Endothelial cell of umbilical vein (primary cell): ENCODE measurements around the gene STX8.

Source experiments
- CTCF ChIP-seq, 2 donors: IDR thresholded peaks; 1 replicate in 1 of 2; 2 replicates in 1 of 2; pipeline ENCODE4 v1.5.1; 2011; ENCODE audit warnings: low read length in 2 of 2, mild to moderate bottlenecking in 2 of 2, moderate library complexity in 2 of 2, control low read depth in 1 of 2, inconsistent platforms in 1 of 2, low read depth in 1 of 2; ENCODE audit not compliant: insufficient read depth in 1 of 2; ENCODE audit errors: extremely low read depth in 1 of 2
- EZH2 ChIP-seq: IDR thresholded peaks from 2 replicates; pipeline ENCODE4 v1.6.1; 2012; ENCODE audit warnings: borderline replicate concordance, low read depth, mild to moderate bottlenecking, moderate library complexity, low read length, inconsistent platforms; ENCODE audit not compliant: severe bottlenecking
- JUN ChIP-seq: IDR thresholded peaks from 2 replicates; pipeline ENCODE4 v1.6.1; 2011; ENCODE audit warnings: borderline replicate concordance, low read depth; ENCODE audit not compliant: insufficient read length, insufficient read depth
- MAX ChIP-seq: IDR thresholded peaks from 2 replicates; pipeline ENCODE4 v1.6.1; 2011; ENCODE audit not compliant: insufficient read depth, insufficient read length
- POLR2A ChIP-seq: IDR thresholded peaks from 2 replicates; pipeline ENCODE4 v1.6.1; 2012; ENCODE audit warnings: low read depth, mild to moderate bottlenecking, control low read depth, low read length
- POLR2AphosphoS5 ChIP-seq: IDR thresholded peaks from 2 replicates; pipeline ENCODE4 v1.6.1; 2012; ENCODE audit warnings: low read depth, mild to moderate bottlenecking, control low read depth, low read length, moderate library complexity; ENCODE audit not compliant: insufficient read depth

GRCh38 chr17:9401434-9401833 lies 174.2 kb downstream of the STX8 start:
- TF ChIP-seq CTCF (IDR thresholded peaks at IDR 0.05; ENCODE audit: extremely low read depth in 1 of 2, insufficient read depth in 1 of 2, low read depth in 1 of 2, low read length in 2 of 2) (no peak), EZH2 (no peak), POLR2AphosphoS5 (no peak), JUN (no peak), MAX (no peak), POLR2A (no peak)
